Fibroblast of the aortic adventitia (primary cell): ENCODE results near the gene CEP72. TPM values are rescaled to one million over a fixed set of nuclear protein-coding genes. Genes with fewer than 3 reads are reported as not detected.

ENCODE experiments used
- DNase-seq: peaks from one replicate; pipeline ENCODE4 v3.0.0-alpha.2; 2010; ENCODE audit warnings: low read depth
- H3K4me3 ChIP-seq: 2 replicates; pipeline ENCODE4 v1.5.1; 2011; ENCODE audit warnings: low read depth, mild to moderate bottlenecking, control low read depth, low read length, moderate library complexity
- CTCF ChIP-seq: IDR thresholded peaks from 2 replicates; pipeline ENCODE4 v1.5.1; 2011; ENCODE audit warnings: mild to moderate bottlenecking, low read length, control low read depth, inconsistent platforms; ENCODE audit not compliant: insufficient read depth
- total RNA-seq: library from RNA; depleted of rRNA; stranded (reverse); fragments of >200 nt; gene quantifications from 2 replicates; pipeline ENCODE4 v1.2.3, GENCODE V29; 2012; ENCODE audit warnings: low replicate concordance

The CEP72 gene
- total RNA-seq, 1 donor: 3.5 TPM

- TF ChIP-seq CTCF: no peak
- H3K4me3 ChIP-seq: no peak overlapping the region
- no peak for DNase-seq
These were observed 27.9 kb upstream of the CEP72 start for GRCh38 chr5:584216-584615.

GRCh38 chr5:584846-585245 lies 27.3 kb upstream of the CEP72 start:
- DNase-seq: no peak
- H3K4me3 ChIP-seq: no peak overlapping the region
- TF ChIP-seq CTCF: no peak

GRCh38 chr5:585556-585955 lies 26.6 kb upstream of the CEP72 start:
- no peak overlapping the region for H3K4me3 ChIP-seq
- no peak for DNase-seq
- no peak for TF ChIP-seq CTCF

- no peak overlapping the region for H3K4me3 ChIP-seq
- TF ChIP-seq CTCF: no peak
- no peak for DNase-seq
These were observed 26.0 kb upstream of the CEP72 start for GRCh38 chr5:585962-586628.

- DNase-seq: no peak
- H3K4me3 ChIP-seq: no peak overlapping the region
- no peak for TF ChIP-seq CTCF
These were observed 25.3 kb upstream of the CEP72 start for GRCh38 chr5:586751-587285.

GRCh38 chr5:587403-587802 lies 24.7 kb upstream of the CEP72 start:
- no peak for DNase-seq
- no peak for TF ChIP-seq CTCF
- H3K4me3 ChIP-seq: no peak overlapping the region
